ENCODE results near the gene MPRIP. TPM values are rescaled to one million over a fixed set of nuclear protein-coding genes. Genes with fewer than 3 reads are reported as not detected.

Gene MPRIP
- total and polyA plus RNA-seq, 2 of the 13 experiments (the other 11 are each of a cell fraction or from before 2014, with no cell fraction given), result 50.2 to 52.4 TPM

DNA sequence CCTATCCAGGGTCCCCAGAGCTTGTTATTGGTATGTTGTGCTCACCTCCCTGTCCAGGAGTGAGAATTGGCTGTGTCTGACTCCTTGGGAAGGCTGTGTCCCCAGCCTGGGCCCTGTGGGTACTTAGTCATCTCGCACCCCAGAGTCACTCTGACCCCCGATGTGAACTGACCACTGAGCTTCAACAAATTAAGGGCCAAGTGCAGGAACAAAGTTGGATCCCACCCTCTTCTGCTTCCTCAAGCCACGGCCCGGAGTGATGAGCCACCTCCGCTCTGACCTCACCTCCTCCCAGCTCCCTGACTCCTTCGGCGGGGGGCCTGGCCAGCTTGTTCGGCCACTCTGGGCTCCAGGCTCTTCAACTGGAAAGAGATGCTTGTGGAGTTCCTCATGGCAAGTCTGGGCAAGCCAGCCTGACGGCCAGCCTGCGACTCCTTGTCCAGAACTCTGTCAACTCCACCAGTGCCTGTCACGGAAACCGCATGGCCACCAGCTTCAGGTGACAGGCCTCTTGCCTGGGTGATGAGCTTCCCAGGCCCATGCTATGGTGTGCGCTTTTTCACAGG lies 22.3 kb upstream of the MPRIP start:
- intact Hi-C loops (cut with micrococcal nuclease; ENCODE audit: unreplicated experiment), result no loop called here
- H3K4me1 ChIP-seq (ENCODE audit: insufficient read depth, low read length), result peaks cover 46% of the 10 kb centered on the region
- BruUV-seq (replicated peaks), result no TSS peak
- FAIRE-seq, result no peak
- H3K27ac ChIP-seq (ENCODE audit: extremely low read length, insufficient read depth, low read length), result no peak overlapping the region
- no peaks in the 10 kb centered on the region; a peak in 2 of 5 replicates for H3K27me3 ChIP-seq (ENCODE audit: control insufficient read depth in 1 of 2, insufficient read depth in 2 of 2, low read length in 2 of 2)
- TF ChIP-seq, protein P1, sequence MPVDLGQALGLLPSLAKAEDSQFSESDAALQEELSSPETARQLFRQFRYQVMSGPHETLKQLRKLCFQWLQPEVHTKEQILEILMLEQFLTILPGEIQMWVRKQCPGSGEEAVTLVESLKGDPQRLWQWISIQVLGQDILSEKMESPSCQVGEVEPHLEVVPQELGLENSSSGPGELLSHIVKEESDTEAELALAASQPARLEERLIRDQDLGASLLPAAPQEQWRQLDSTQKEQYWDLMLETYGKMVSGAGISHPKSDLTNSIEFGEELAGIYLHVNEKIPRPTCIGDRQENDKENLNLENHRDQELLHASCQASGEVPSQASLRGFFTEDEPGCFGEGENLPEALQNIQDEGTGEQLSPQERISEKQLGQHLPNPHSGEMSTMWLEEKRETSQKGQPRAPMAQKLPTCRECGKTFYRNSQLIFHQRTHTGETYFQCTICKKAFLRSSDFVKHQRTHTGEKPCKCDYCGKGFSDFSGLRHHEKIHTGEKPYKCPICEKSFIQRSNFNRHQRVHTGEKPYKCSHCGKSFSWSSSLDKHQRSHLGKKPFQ (CRISPR knock-in tag; IDR thresholded peaks at IDR 0.05; ENCODE audit: insufficient replicate concordance), result no peak
- no peak for TF ChIP-seq RFXANK (CRISPR knock-in tag; IDR thresholded peaks at IDR 0.05)
- TF ChIP-seq MBNL3 (CRISPR knock-in tag; conservative IDR thresholded peaks at IDR 0.05), result no peak
- TF ChIP-seq ZBTB1 (CRISPR knock-in tag; IDR thresholded peaks at IDR 0.05; ENCODE audit: borderline replicate concordance), result no peak
- no peak for TF ChIP-seq ZNF781 (CRISPR knock-in tag; IDR thresholded peaks at IDR 0.05; ENCODE audit: borderline replicate concordance, not compliant biosample characterization)
- TF ChIP-seq ZNF160 (CRISPR knock-in tag; IDR thresholded peaks at IDR 0.05), result no peak
- no peak for TF ChIP-seq ZBTB20 (CRISPR knock-in tag; IDR thresholded peaks at IDR 0.05; ENCODE audit: borderline replicate concordance, low read depth)
- TF ChIP-seq ZNF10 (CRISPR knock-in tag; IDR thresholded peaks at IDR 0.05; ENCODE audit: borderline replicate concordance, low read depth), result no peak
- TF ChIP-seq, protein P2, sequence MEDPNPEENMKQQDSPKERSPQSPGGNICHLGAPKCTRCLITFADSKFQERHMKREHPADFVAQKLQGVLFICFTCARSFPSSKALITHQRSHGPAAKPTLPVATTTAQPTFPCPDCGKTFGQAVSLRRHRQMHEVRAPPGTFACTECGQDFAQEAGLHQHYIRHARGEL (CRISPR knock-in tag; IDR thresholded peaks at IDR 0.05), result no peak
- TF ChIP-seq ZNF20 (CRISPR knock-in tag; IDR thresholded peaks at IDR 0.05), result no peak
- no peak for ATAC-seq
- no peak for DNase-seq (ENCODE audit: low spot score)
- no peak overlapping the region for H3K9ac ChIP-seq (ENCODE audit: insufficient read depth, low read depth, low read length)
- 86% methylated on average over 11 of the region's 13 CpGs for WGBS (ENCODE audit: low lambda C conversion rate)
- in situ Hi-C loops (cut with HindIII; ENCODE audit: extremely low pct_ligation_motif_present, low pct_unique_long_range_greater_than_20kb), result no loop called here
- CTCF ChIA-PET (ENCODE audit: low intra/inter-chr PET ratio, low total read pairs), result no interaction called here
- H3K36me3 ChIP-seq (replicated peaks in 1 of 2; ENCODE audit: control insufficient read depth in 1 of 2, insufficient read depth in 2 of 2, low read length in 2 of 2), result no peaks in the 10 kb centered on the region
- no peaks in the 10 kb centered on the region for H4K20me1 ChIP-seq (ENCODE audit: insufficient read depth, low read length)
- H3K4me3 ChIP-seq (replicated peaks in 1 of 3; ENCODE audit: insufficient read depth in 1 of 3, low read depth in 2 of 3, low read length in 3 of 3), result no peak overlapping the region
- no peaks in the 10 kb centered on the region for H3K9me3 ChIP-seq (ENCODE audit: low read length)
- H3K79me2 ChIP-seq (ENCODE audit: insufficient read depth, low read length), result no peaks in the 10 kb centered on the region
- POLR2A ChIA-PET, result no interaction called here
- no peak overlapping the region for H2AFZ ChIP-seq (ENCODE audit: low read length)
- H3K4me2 ChIP-seq (ENCODE audit: low read depth, low read length), result no peak overlapping the region
